Lung (tissue), 16 donors: Measurements from ENCODE around the gene DSC3. TPM values are rescaled to one million over a fixed set of nuclear protein-coding genes. Genes with fewer than 3 reads are reported as not detected.
A peak's percentile ranks its signal among the peaks of the same experiment; 100 is the strongest.

Experiments
- ATAC-seq: fragments of 200-7000 bp; cut with Tn5 transposase; one replicate; pipeline ENCODE4 v1.9.1; 2020; ENCODE audit warnings: moderate number of reproducible peaks; ENCODE audit not compliant: insufficient read depth, low FRiP score
- DNase-seq, 3 donors: peaks; one replicate each; pipeline ENCODE4 v3.0.0-alpha.2; 2013 to 2017
- H3K27ac ChIP-seq, 2 donors: one replicate each; pipeline ENCODE4 v1.5.1; 2013; ENCODE audit warnings: mild to moderate bottlenecking in 2 of 2, moderate library complexity in 2 of 2, control low read depth in 1 of 2, inconsistent platforms in 1 of 2, low read depth in 1 of 2, low read length in 1 of 2
- H3K27me3 ChIP-seq, 3 donors: one replicate each; pipeline ENCODE4 v1.5.1; 2013; ENCODE audit warnings: low read length in 2 of 3; ENCODE audit not compliant: control insufficient read depth in 3 of 3, insufficient read depth in 3 of 3
- H3K36me3 ChIP-seq, 4 donors: one replicate each; pipeline ENCODE4 v1.5.1; 2013; ENCODE audit warnings: low read length in 4 of 4, mild to moderate bottlenecking in 1 of 4, moderate library complexity in 1 of 4; ENCODE audit not compliant: control insufficient read depth in 4 of 4, insufficient read depth in 4 of 4
- H3K4me1 ChIP-seq, 5 donors: one replicate each; pipeline ENCODE4 v1.5.1; 2013; ENCODE audit warnings: low read length in 5 of 5, mild to moderate bottlenecking in 2 of 5, moderate library complexity in 1 of 5; ENCODE audit not compliant: control insufficient read depth in 5 of 5, insufficient read depth in 5 of 5
- H3K4me3 ChIP-seq: one replicate; pipeline ENCODE4 v1.5.1; 2013; ENCODE audit warnings: mild to moderate bottlenecking, control low read depth, moderate library complexity
- H3K9ac ChIP-seq, 2 donors: one replicate each; pipeline ENCODE4 v1.5.1; 2013; ENCODE audit warnings: low read length in 2 of 2, control low read depth in 1 of 2; ENCODE audit not compliant: insufficient read depth in 1 of 2
- H3K9me3 ChIP-seq, 4 donors: one replicate each; pipeline ENCODE4 v1.5.1; 2013; ENCODE audit warnings: low read length in 3 of 4, mild to moderate bottlenecking in 1 of 4, moderate library complexity in 1 of 4; ENCODE audit not compliant: control insufficient read depth in 4 of 4, insufficient read depth in 3 of 4
- CTCF ChIP-seq: IDR thresholded peaks from 2 replicates; pipeline ENCODE4 v1.5.1; 2012; ENCODE audit warnings: mild to moderate bottlenecking; ENCODE audit errors: control extremely low read depth, extremely low read depth
- WGBS, 2 donors: extraction: QIAGEN DNeasy Blood & Tissue Kit; methylation state at CpG; one replicate each; pipeline ENCODE4 v1.1.7; 2013; 5-methylcytosine and 5-hydroxymethylcytosine counted together
- long read RNA-seq, 5 donors: transcript quantifications; one replicate each; lab custom pipeline, GENCODE V29; 2026
- polyA plus RNA-seq, 2 donors: library from polyadenylated mRNA; stranded (reverse); fragments of 200-250 nt; gene quantifications; one replicate each; pipeline ENCODE4 v1.2.1, GENCODE V29; 2013
- total RNA-seq, 2 donors: library from RNA; depleted of rRNA in 1 of 2; stranded (reverse); fragments of >200 nt in 1 of 2; gene quantifications; one replicate each; pipeline ENCODE4 v1.2.1, GENCODE V29; 2014 to 2021
- donor health status: control.
- donor health status: control.
- donor health status: Bipolar disorder and iron deficiency.
- donor health status: healthy.
- donor health status: DM: yes; HTN: yes; CAD: no.

The DSC3 gene
- 1 to 10 TPM in 1 of 2 donors, under 1 TPM in 1; 0.51 to 1.3 TPM for total RNA-seq
- polyA plus RNA-seq: under 1 TPM; 0.41 to 0.53 TPM
- long read RNA-seq, donor 1: 0 reads
- long read RNA-seq, donor 2: 0 reads
- long read RNA-seq, donor 3: 0 reads
- long read RNA-seq, donor 4: 0 reads
- long read RNA-seq, donor 5: 0 reads

GRCh38 chr18:31042406-31043181 is at the start of gene DSC3:
Gene DSC3 (minus strand): TSS chr18:31042742. CDS start chr18:31042660, 82 bp downstream.
- ATAC-seq (peak; percentile 48), DNase-seq (peak; percentile 35 to 57 (median 54))
- Histone ChIP-seq H3K36me3 (no peaks in the 10 kb centered on the region), H3K9ac (no peak within 1 kb of the TSS), H3K27me3 (peaks cover 0 to 70% (median 60%) of the 10 kb centered on the region in 3 donors), H3K4me1 (peaks cover 0 to 25% (median 4%) of the 10 kb centered on the region in 5 donors), H3K9me3 (peaks cover 0 to 4% (median 0%) of the 10 kb centered on the region in 4 donors), H3K27ac (no peak within 1 kb of the TSS), H3K4me3 (no peak within 1 kb of the TSS)
- WGBS, 2 donors: 1 to 4% methylated on average over 61 to 73 of the region's 73 CpGs
- no peak for TF ChIP-seq CTCF

DNA sequence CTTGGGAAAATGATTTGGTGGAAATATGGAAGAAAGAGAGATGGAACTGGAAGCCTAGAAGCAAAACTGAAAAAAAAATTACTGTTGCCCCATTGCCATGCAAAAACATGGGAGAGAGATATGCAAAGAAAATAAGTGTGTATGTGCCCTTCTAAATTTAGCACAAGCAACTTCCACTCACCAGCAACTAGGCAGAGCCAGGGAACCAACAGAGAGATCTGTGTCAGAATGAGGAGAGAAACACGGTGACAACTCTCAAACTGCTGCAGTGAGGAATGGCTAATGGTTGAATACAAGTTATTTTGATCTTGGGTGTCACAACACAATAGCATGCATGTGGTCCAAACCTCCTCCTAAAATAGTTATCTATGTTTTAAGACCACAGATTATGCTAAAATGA is 48.8 kb upstream of the DSC3 start:
- no peak overlapping the region for H3K9ac ChIP-seq
- H3K9me3 ChIP-seq: no peaks in the 10 kb centered on the region
- no peak overlapping the region for H3K4me3 ChIP-seq
- peak overlapping the region in 1 of 2 donors; percentile 50 for H3K27ac ChIP-seq
- peaks cover 0 to 5% (median 0%) of the 10 kb centered on the region in 5 donors for H3K4me1 ChIP-seq
- peaks cover 0 to 8% (median under 1%) of the 10 kb centered on the region in 4 donors for H3K36me3 ChIP-seq
- WGBS, 2 donors: 77 to 83% methylated on average over 1 of the region's 1 CpG
- no peaks in the 10 kb centered on the region for H3K27me3 ChIP-seq
- TF ChIP-seq CTCF: no peak
- no peak for ATAC-seq
- DNase-seq: no peak

- WGBS, 2 donors: 96% methylated on average over 3 of the region's 3 CpGs
- Histone ChIP-seq H3K27ac (no peak overlapping the region), H3K4me3 (no peak overlapping the region), H3K9me3 (no peaks in the 10 kb centered on the region), H3K9ac (no peak overlapping the region), H3K4me1 (peaks cover 0 to 3% (median 0%) of the 10 kb centered on the region in 5 donors), H3K36me3 (peaks cover 0 to 8% (median under 1%) of the 10 kb centered on the region in 4 donors), H3K27me3 (no peaks in the 10 kb centered on the region)
- no peak for DNase-seq
- no peak for TF ChIP-seq CTCF
- ATAC-seq: no peak
These were observed 46.0 kb upstream of the DSC3 start for GRCh38 chr18:31088532-31088931.
